H54 (cell line): Measurements from ENCODE around the gene PTPRG.
"Not testable (repeated sequence)": the region's sequence is repeated elsewhere in the genome, so short reads cannot be mapped to it uniquely, and the experiment has no call there.

Experiments
- DNase-seq: peaks from one replicate; pipeline ENCODE4 v3.0.0; 2011; ENCODE audit warnings: low spot score, mixed read lengths; ENCODE audit not compliant: insufficient read length
- FAIRE-seq: peaks from 3 replicates; lab custom pipeline; 2011; peaks lifted over from hg19 to GRCh38; lab: Jason Lieb, UNC
- POLR2A ChIP-seq: IDR thresholded peaks from 2 replicates; pipeline ENCODE4 v1.6.1; 2011; ENCODE audit warnings: low read depth, mild to moderate bottlenecking, low read length

PTPRG gene

GRCh38 chr3:61739640-61740039 is 178.3 kb downstream of the PTPRG start:
- no peak for FAIRE-seq
- TF ChIP-seq POLR2A: no peak
- no peak for DNase-seq

GRCh38 chr3:61740494-61740893 is 179.1 kb downstream of the PTPRG start:
- DNase-seq: no peak
- no peak for TF ChIP-seq POLR2A
- no peak for FAIRE-seq

DNA sequence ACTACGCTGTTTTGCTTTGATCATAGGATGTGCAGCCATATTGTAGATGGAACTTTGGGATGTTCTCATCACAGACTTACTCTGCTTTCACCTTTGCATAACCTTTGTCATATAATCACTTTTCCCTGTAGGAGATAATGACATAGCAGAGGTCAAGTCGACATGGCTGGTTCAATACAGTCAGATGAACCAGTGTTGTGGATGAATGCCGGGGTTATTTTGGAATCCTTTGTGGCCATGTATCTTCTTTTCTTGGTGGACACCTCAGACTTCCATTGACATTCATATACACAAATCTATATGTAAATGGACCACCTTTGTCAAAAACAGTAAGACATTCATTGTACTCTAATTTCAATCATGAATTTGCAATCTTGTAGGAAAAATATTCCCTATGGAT is 180.2 kb downstream of the PTPRG start:
- TF ChIP-seq POLR2A: no peak
- no peak for FAIRE-seq
- DNase-seq: no peak

GRCh38 chr3:61742006-61742405 is 180.6 kb downstream of the PTPRG start:
- DNase-seq (no peak), FAIRE-seq (no peak)
- TF ChIP-seq POLR2A: no peak

- TF ChIP-seq POLR2A: no peak
- DNase-seq (no peak), FAIRE-seq (no peak)
Measured at GRCh38 chr3:61743067-61743466, 181.7 kb downstream of the PTPRG start.

DNA sequence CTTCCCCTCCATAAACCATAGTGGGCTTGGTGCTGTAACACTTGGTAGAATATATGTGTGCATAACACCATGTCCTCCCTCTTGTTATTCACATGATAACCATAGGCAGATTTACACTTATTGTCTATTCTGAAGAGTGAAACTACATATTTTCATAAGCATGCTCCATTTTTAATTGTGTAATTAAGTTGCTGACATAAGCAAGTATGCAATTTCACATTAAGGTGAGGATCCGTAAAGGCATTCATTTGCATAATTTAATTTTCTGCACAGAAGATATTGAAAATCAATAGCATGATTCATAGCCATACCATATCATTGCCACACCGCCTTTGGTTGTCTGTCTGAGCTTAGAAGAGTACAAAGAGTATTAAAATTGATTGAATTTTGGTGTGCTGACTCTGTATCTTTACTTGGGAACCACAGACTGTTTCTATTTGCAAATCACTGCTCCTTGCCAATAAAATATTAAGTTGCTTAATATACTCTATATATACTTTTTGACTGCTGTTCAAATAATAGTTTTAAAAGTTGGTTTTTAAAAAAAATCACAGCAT is 182.4 kb downstream of the PTPRG start:
- no peak for DNase-seq
- TF ChIP-seq POLR2A: no peak
- FAIRE-seq: no peak

DNA sequence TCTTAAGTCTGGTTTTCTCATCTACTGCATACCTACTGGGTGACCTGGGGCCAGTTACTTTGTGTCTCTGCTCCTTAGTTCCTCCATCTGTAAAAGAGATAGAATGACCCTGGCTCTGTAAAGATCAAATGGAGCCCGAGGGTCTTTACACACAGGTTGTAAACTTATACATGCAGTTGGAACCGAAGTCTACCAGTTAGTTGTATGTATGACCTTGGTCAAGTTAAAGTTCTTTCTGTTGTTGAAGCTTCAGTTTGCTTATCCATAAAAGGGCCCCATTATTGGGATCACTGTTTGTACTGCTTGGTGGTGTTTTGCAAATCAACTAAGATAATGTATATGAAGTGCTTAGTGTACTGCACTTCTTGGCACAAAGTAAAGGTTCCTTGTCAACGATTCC is 186.9 kb downstream of the PTPRG start:
- no peak for TF ChIP-seq POLR2A
- no peak for FAIRE-seq

DNA sequence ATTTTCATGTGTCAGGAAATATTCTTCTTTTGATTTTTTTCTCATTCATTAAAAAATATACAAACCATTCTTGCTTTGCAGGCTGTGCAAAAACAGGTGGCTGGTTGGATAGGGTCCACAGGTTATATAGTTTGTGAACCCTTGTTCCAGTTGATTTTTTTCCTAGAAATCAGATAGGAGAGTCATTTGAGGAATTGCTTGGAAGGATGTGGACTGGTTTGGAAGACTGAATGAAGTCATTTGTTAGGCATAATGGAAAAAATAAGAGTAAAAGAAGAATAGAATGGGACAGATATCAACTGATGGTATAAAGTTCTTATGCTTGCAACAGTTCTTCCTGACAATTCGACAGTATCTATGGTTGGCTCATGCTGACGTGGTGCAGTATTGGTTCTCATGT is 189.4 kb downstream of the PTPRG start:
- no peak for TF ChIP-seq POLR2A
- DNase-seq (no peak), FAIRE-seq (no peak)

More for the DNA sequence above, 186.9 kb downstream of the PTPRG start:
- no peak for DNase-seq

- DNase-seq (no peak), FAIRE-seq (peak; percentile 11)
- TF ChIP-seq POLR2A: no peak
Measured at GRCh38 chr3:61758839-61759238, 197.5 kb downstream of the PTPRG start.

DNA sequence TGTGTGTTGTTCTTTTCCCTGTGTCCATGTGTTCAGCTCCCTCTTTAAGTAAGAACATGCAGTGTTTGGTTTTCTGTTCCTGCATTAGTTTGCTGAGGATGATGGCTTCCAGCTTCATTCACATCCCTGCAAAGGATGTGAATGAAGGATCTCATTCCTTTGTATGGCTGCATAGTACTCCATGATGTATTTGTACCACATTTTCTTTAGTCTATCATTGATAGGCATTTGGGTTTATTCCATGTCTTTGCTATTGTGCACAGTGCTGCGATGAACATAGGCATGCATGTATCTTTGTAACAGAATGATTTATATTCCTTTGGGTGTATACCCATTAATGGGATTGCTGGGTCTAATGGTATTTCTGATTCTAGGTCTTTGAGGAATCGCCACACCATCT is 199.4 kb downstream of the PTPRG start:
- not testable (repeated sequence) for FAIRE-seq, DNase-seq

DNA sequence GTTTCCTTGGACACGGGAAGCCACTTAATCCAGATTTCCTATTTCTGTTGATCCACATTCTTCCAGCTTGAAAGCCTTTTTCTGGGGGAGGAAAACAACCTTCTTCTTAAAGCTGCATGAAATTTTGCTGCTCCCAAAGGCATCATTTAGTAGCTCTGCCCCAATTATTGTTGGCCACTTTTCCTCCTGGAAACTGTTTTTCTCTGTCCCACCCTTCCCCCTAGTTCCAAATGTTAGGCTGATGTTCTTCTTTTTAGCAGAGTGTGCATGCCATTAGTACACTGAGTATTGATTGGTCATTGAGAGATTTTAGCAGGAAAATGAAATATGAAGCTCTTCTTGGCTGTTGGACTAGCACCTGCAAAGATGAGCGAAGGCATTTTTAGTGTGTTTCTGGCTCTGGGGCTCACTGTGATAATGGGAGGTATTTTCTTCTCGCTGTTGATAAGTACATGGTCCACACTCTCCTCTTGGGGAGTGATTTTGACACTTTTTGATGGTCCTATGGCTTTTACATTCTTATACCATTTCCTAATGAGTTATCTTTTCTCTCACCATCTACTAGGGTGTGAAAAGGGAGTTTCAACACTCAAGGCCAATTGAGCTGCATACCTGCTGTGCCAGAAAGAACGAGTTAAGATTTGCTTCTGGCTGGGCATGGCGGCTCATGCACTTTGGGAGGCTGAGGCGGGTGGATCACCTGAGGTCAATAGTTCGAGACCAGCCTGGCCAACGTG is 200.5 kb downstream of the PTPRG start:
- no peak for DNase-seq
- TF ChIP-seq POLR2A: no peak
- peak; percentile 27 for FAIRE-seq

DNA sequence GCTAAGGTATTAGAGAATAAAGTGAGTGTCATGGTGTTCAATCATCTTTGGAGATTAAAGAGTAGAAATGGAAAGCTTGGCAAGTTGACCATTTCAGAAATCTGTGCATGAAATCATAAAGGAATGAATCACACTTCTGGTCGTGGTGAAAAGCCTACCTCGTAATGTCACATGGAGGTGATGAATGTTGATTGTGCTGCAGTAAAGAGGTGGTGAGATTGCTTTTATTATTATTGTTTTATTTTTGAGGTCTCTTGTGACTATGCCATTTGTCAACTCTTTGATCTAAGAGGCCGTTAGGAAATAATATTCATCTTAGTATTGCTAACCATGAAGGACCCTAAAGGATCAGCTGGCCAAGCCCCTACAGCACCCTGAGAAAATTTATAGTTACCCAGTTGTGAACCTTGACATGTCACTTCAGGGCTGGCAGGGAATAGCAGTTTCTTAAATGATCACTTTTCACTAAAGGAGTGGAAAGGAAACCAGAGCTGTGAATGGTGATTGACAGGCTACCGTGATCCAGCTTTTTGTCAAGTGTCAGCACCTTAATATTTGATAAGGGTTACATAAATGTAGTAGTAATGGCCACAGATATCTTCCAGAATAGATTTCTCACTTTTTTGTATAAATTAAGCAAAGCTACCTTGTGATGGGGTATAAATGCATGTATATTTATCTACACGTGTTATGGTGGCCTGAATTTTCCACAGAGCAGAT is 203.9 kb downstream of the PTPRG start:
- FAIRE-seq (peak; percentile 52), DNase-seq (no peak)
- no peak for TF ChIP-seq POLR2A

DNA sequence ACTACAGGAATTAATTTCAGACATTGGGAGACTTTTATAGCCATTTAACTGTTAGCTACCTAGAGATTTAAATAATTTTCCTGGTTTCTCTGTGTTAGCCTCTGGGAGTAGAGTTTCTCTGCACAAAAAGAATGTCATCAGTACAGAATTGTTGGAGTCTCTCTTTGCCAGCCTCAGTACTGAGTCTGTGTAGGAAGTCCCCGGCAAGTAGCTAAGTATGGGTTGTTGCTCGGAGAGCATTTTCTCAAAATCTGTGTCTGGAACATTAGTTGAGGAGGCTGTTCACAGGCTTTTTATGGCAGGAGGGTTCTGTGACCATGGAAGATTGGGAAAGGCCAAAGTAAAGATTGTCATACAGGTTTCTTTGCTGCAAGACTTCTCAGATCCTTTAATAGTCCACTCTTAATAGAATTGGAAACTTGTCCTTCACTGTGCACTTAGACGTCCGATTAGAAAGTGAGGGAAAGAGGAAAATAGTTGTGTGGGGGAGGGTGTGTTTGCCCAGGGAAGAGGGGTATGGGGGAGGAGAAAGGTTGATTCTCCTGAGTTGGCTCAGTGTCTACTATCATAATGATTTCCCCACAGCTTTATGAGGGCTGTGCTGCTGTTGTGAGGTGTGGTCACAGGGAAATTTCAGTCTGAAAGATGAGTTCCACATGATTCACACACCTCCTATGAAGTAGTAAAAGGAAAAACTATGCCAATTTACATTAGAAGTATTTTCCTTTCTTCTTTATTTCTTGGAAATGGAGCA is 207.1 kb downstream of the PTPRG start:
- DNase-seq (no peak), FAIRE-seq (peak; percentile 90)
- no peak for TF ChIP-seq POLR2A
